ENCODE data around the gene RNF43.

GRCh38 chr17:58378733-58379510, 38.4 kb downstream of the RNF43 start:
- TF ChIP-seq CTCF (conservative IDR thresholded peaks at IDR 0.05; ENCODE audit: low read depth, low read length) (no peak), EZH2 (IDR thresholded peaks at IDR 0.05; ENCODE audit: borderline replicate concordance, low read depth, low read length, poor library complexity, severe bottlenecking) (no peak)
